ENCODE results near the gene KAT6B. TPM values are rescaled to one million over a fixed set of nuclear protein-coding genes. Genes with fewer than 3 reads are reported as not detected.

Gene KAT6B
- total and polyA plus RNA-seq, 2 donors (not counting 1 experiment from before 2014, with no cell fraction given): 8.6 to 111 TPM

- no peak for DNase-seq
- H3K27me3 ChIP-seq (replicated peaks in 1 of 4; ENCODE audit: control extremely low read depth in 1 of 4, control insufficient read depth in 3 of 4, insufficient read depth in 4 of 4, low read length in 3 of 4): no peaks in the 10 kb centered on the region
- H3K9me3 ChIP-seq (ENCODE audit: control extremely low read depth in 1 of 3, control insufficient read depth in 2 of 3, insufficient read depth in 1 of 3, low read length in 2 of 3): no peaks in the 10 kb centered on the region
- no peak overlapping the region for H3K4me2 ChIP-seq (replicated peaks; ENCODE audit: low read depth, low read length, poor library complexity, severe bottlenecking)
- no peak overlapping the region for H3K27ac ChIP-seq (ENCODE audit: low read length in 2 of 2)
- no peak overlapping the region for H3K9ac ChIP-seq (ENCODE audit: low read length)
- CTCF ChIA-PET: interaction anchor here (1.4 kb wide), 1 partner anchor 13 kb away, joined by 3 read pairs; no protein-coding TSS in a partner anchor
- no CpG with 5 or more reads among the region's 3 CpGs for WGBS (ENCODE audit: insufficient coverage)
- Mint-ChIP-seq H3K9me3 (ENCODE audit: insufficient read depth) (no peaks in the 10 kb centered on the region), H3K27me3 (no peaks in the 10 kb centered on the region), H3K27ac (no peak overlapping the region), H3K4me3 (no peak overlapping the region), H3K4me1 (peaks cover 31% of the 10 kb centered on the region)
- TF ChIP-seq EZH2 (IDR thresholded peaks at IDR 0.05; ENCODE audit: borderline replicate concordance, insufficient read depth, low read depth, low read length, poor library complexity, severe bottlenecking) (no peak), CTCF (IDR thresholded peaks at IDR 0.05) (no peak)
- H2AFZ ChIP-seq (ENCODE audit: insufficient read depth, low read depth, low read length, poor library complexity, severe bottlenecking): no peak overlapping the region
- H3K4me1 ChIP-seq (ENCODE audit: control insufficient read depth in 2 of 2, insufficient read depth in 2 of 2, low read length in 2 of 2): peaks cover 5 to 10% of the 10 kb centered on the region in 2 donors
- H3K36me3 ChIP-seq (replicated peaks in 1 of 2; ENCODE audit: control extremely low read depth in 1 of 2, control insufficient read depth in 1 of 2, extremely low read depth in 1 of 2, insufficient read depth in 2 of 2, low read length in 1 of 2): peaks cover 0 to 1% of the 10 kb centered on the region in 2 experiments
- intact Hi-C loops (cut with micrococcal nuclease): no loop called here
- H3K4me3 ChIP-seq (ENCODE audit: control extremely low read depth in 1 of 5, extremely low read depth in 1 of 5, insufficient read depth in 1 of 5, low read depth in 2 of 5, low read length in 4 of 5): no peak overlapping the region
- no peak for ATAC-seq (ENCODE audit: low read depth)
- H3K79me2 ChIP-seq (ENCODE audit: control insufficient read depth, insufficient read depth, low read length): peaks cover 83% of the 10 kb centered on the region
- H4K20me1 ChIP-seq (ENCODE audit: control insufficient read depth, insufficient read depth, low read length, poor library complexity, severe bottlenecking): peaks cover 20% of the 10 kb centered on the region
- POLR2A ChIA-PET: no interaction called here
Observed at GRCh38 chr10:74868392-74868977, 42.1 kb downstream of the KAT6B start.

GRCh38 chr10:74869635-74870034 lies 43.2 kb downstream of the KAT6B start:
- no peaks in the 10 kb centered on the region for H3K27me3 Mint-ChIP-seq
- WGBS (ENCODE audit: insufficient coverage): no CpG with 5 or more reads among the region's 2 CpGs
- Histone ChIP-seq H4K20me1 (ENCODE audit: control insufficient read depth, insufficient read depth, low read length, poor library complexity, severe bottlenecking) (peaks cover 11% of the 10 kb centered on the region), H3K27ac (ENCODE audit: low read length in 2 of 2) (no peak overlapping the region), H3K27me3 (replicated peaks in 1 of 4; ENCODE audit: control extremely low read depth in 1 of 4, control insufficient read depth in 3 of 4, insufficient read depth in 4 of 4, low read length in 3 of 4) (no peaks in the 10 kb centered on the region), H3K4me2 (replicated peaks; ENCODE audit: low read depth, low read length, poor library complexity, severe bottlenecking) (no peak overlapping the region), H3K9me3 (ENCODE audit: control extremely low read depth in 1 of 3, control insufficient read depth in 2 of 3, insufficient read depth in 1 of 3, low read length in 2 of 3) (no peaks in the 10 kb centered on the region), H3K36me3 (replicated peaks in 1 of 2; ENCODE audit: control extremely low read depth in 1 of 2, control insufficient read depth in 1 of 2, extremely low read depth in 1 of 2, insufficient read depth in 2 of 2, low read length in 1 of 2) (peaks cover 0 to 1% of the 10 kb centered on the region in 2 experiments), H3K4me3 (ENCODE audit: control extremely low read depth in 1 of 5, extremely low read depth in 1 of 5, insufficient read depth in 1 of 5, low read depth in 2 of 5, low read length in 4 of 5) (no peak overlapping the region), H3K4me1 (ENCODE audit: control insufficient read depth in 2 of 2, insufficient read depth in 2 of 2, low read length in 2 of 2) (peaks cover 16 to 17% of the 10 kb centered on the region in 2 donors), H3K79me2 (ENCODE audit: control insufficient read depth, insufficient read depth, low read length) (peaks cover 83% of the 10 kb centered on the region), H2AFZ (ENCODE audit: insufficient read depth, low read depth, low read length, poor library complexity, severe bottlenecking) (no peak overlapping the region), H3K9ac (ENCODE audit: low read length) (no peak overlapping the region)
- peaks cover 40% of the 10 kb centered on the region for H3K4me1 Mint-ChIP-seq
- no peak overlapping the region for H3K4me3 Mint-ChIP-seq
- ChIA-PET POLR2A (interaction anchor here (0.5 kb wide), 1 partner anchor 8 kb away, joined by 4 read pairs; no protein-coding TSS in a partner anchor), CTCF (no interaction called here)
- DNase-seq: no peak
- TF ChIP-seq CTCF (IDR thresholded peaks at IDR 0.05) (no peak), EZH2 (IDR thresholded peaks at IDR 0.05; ENCODE audit: borderline replicate concordance, insufficient read depth, low read depth, low read length, poor library complexity, severe bottlenecking) (no peak)
- intact Hi-C loops (cut with micrococcal nuclease): no loop called here
- no peak overlapping the region for H3K27ac Mint-ChIP-seq
- no peaks in the 10 kb centered on the region for H3K9me3 Mint-ChIP-seq (ENCODE audit: insufficient read depth)
- no peak for ATAC-seq (ENCODE audit: low read depth)
